Stimulated activated CD8-positive, alpha-beta memory T cell treated with anti-CD3 and anti-CD28 coated beads, Interleukin-15, amount 100 ng/mL, for 48 hours (primary cell): ENCODE results near the gene CCDC85C.
A peak's percentile ranks its signal among the peaks of the same experiment; 100 is the strongest.

Experiments
- DNase-seq, 2 donors: peaks; one replicate each; pipeline ENCODE4 v3.0.0-alpha.2; 2020; ENCODE audit warnings: low read depth in 2 of 2

CCDC85C gene

GRCh38 chr14:99630202-99630601 is 26.2 kb upstream of the CCDC85C start:
- DNase-seq, result no peak

GRCh38 chr14:99628887-99629618 is 25.0 kb upstream of the CCDC85C start:
- DNase-seq, result peak; percentile 40 to 48

GRCh38 chr14:99627510-99628381 is 23.7 kb upstream of the CCDC85C start:
- no peak for DNase-seq

GRCh38 chr14:99627100-99627499 is 23.1 kb upstream of the CCDC85C start:
- no peak for DNase-seq

DNA sequence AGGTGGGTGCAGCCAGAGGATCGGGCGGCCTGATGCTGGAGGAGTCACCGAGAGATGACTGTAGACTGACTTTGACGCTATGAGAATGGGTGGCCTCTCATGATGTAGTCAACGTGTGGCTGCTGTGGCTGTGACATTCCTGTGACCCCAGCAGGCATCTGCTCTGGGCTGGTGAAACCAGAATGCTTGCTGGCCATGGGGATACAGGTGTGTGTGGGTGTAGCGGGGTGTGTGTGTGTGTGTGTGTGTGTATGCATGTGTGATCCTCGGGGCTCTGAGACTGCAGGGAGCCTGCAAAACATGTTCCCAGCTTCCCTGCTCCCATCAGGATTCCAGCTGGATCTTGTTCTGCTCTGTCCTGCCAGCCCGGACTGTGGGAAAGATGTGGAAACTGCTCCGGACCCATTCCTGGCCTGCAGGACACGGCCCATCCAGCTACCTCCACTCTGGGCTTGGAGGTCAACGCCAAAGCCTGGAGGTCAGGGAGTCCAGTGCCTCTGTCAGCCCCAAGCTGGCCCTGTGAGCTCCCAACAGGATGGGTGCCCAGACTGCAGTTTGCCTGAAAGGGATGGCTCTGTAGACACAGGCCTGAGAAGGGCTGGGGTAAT is 22.1 kb upstream of the CCDC85C start:
- DNase-seq, result no peak

- no peak for DNase-seq
These were observed 21.5 kb upstream of the CCDC85C start for GRCh38 chr14:99625476-99625875.

- DNase-seq, result no peak
These were observed 21.0 kb upstream of the CCDC85C start for GRCh38 chr14:99624971-99625370.

DNA sequence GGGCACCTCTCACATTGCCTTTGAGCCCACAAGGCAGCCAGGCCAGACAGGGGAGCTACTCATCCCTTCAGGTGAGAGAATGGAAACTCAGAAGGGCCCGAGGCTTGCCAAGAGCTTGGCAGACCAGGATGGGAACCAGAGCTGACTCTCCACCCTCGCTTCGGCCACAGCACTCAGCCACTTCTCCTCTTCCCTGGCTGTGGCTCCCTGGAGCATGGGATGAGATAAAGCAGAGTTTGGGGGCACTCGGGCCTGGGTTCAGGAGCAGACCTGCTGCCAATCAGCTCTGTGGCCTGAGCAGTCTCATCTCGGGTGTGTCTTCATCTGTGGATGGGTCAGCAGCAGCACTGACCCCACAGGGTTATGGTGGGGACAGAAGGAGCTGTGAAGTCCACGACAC is 20.0 kb upstream of the CCDC85C start:
- no peak for DNase-seq

- no peak for DNase-seq
These were observed 17.9 kb upstream of the CCDC85C start for GRCh38 chr14:99621948-99622347.

GRCh38 chr14:99619835-99620834 is 16.1 kb upstream of the CCDC85C start:
- DNase-seq, result no peak

- DNase-seq, result no peak
These were observed 13.1 kb upstream of the CCDC85C start for GRCh38 chr14:99616832-99617800.

GRCh38 chr14:99615497-99616157 is 11.6 kb upstream of the CCDC85C start:
- DNase-seq, result no peak

DNA sequence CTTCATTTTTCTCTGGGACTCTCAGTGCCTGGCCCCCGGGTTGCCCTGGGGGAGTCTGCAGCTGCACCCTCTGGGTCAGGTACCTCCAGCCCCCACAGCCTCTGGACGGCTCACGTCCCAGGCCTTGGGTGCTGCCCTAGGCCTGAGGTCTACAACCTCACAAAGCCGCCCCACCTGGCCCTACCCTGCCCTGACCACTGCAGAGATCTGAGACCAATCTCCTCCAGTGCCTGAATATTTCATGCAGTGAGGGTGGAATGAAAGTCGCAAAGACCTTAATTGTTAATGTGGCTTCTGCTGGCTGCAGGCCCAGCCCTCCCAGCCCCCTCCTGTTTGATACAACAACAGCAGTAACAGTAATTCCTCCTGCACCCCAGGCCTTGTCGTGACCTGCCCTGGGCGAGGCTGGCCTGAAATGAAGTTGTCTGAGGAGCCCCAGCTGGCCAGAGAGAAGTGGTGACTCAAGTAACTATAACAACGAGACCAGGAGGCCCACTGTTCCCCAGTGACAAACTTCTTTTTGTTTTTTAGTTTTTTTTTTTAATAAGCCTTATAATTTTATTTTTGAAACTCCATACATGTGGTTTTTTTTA is 8.8 kb upstream of the CCDC85C start:
- no peak for DNase-seq

GRCh38 chr14:99612071-99612737 is 8.2 kb upstream of the CCDC85C start:
- no peak for DNase-seq

DNA sequence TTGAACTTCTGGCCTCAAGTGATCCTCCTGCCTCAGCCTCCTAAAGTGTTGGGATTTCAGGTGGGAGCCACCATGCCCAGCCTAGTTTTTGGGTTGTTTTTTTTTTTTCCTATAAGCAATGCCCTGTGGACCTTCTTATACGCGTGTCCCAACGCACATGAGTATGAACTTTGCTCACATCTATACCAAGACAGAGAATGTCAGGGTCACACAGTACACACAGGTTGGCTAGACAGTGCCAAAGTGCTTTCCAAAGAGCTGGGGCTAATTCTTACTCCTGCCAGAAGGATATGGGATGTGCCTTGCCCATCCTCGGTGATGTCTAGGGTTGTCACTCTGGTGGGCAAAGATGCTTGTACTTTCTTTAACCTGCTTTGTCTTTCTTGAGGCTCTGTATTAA is 7.6 kb upstream of the CCDC85C start:
- DNase-seq, result no peak

GRCh38 chr14:99609245-99610170 is 5.5 kb upstream of the CCDC85C start:
- DNase-seq, result no peak

DNA sequence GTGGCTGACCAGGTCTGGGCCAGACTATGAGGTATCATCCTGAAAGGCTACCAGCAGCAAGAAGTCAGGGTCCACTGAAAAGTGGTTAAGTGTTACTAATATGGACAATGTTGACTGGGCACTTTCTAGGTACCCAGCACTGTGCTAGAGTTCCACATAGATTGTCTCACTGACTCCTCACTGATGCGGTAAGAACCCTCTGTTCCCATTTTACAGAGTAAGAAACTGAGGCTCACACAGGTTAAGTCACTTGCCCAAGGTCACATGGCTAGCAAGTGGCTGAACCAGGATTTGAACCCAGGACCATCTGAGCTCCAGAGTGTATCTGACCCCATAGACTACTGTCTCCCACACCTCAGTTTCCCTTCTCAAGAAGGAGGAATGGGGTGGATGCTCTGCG is 4.6 kb upstream of the CCDC85C start:
- no peak for DNase-seq

GRCh38 chr14:99606359-99606758 is 2.4 kb upstream of the CCDC85C start:
- DNase-seq, result no peak
